Keratinocyte (primary cell): ENCODE measurements around the gene HOXA11.

Experiments used
- EZH2 ChIP-seq: IDR thresholded peaks from one replicate; pipeline ENCODE4 v1.6.1; 2012; ENCODE audit warnings: inconsistent platforms, mild to moderate bottlenecking, low read length, moderate library complexity
- TF ChIP-seq, protein P1 (sequence below), 3 experiments: IDR thresholded peaks in 1 of 3; conservative IDR thresholded peaks in 1 of 3; optimal IDR thresholded peaks in 1 of 3; 2 replicates in 2 of 3; 3 replicates in 1 of 3; pipeline versions ENCODE3 to v1.5.1; 2011; ENCODE audit warnings: low read length in 3 of 3, mild to moderate bottlenecking in 3 of 3, moderate library complexity in 2 of 3, control low read depth in 1 of 3, inconsistent platforms in 1 of 3; ENCODE audit not compliant: insufficient read depth in 2 of 3; ENCODE audit errors: extremely low read depth in 1 of 3

DNA sequence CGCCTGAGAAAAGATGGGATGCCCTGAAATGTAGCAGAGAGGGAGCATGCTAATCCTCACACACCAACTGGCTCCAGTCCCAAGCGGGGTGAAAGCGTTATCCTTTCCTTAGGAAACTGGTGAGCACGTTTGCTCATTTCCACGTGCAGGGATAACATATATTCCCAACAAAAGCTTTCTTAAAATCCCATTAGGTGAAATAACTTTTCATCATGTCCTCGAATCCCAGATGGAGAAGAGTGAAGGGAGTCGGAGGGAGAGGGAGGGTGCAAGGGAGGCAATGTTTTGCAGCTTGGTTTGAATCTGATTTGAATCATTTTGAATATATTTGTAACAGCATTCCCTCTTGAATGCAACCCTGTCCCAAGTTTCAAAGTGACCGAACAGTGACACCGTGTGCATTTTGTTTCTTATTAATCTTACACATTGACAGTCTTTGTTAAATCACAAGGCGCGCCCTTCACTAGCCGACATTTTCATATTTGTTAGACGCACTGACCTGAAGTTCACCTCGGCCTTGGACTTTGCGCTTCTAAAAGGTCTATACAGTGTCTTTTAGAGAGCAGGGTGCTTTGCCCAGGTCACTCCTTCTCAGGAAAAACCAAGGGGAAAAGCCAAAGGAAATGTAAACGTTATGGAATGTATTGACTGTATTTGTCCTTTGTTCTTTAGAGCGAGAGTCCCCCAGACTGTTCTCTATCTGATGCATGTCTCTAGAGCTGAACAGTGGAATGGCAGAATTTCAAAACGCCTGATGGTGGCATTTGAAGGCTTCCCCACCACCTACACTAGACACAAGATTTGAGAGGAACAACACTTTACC is 51.4 kb downstream of the HOXA11 start:
- TF ChIP-seq, protein P1, sequence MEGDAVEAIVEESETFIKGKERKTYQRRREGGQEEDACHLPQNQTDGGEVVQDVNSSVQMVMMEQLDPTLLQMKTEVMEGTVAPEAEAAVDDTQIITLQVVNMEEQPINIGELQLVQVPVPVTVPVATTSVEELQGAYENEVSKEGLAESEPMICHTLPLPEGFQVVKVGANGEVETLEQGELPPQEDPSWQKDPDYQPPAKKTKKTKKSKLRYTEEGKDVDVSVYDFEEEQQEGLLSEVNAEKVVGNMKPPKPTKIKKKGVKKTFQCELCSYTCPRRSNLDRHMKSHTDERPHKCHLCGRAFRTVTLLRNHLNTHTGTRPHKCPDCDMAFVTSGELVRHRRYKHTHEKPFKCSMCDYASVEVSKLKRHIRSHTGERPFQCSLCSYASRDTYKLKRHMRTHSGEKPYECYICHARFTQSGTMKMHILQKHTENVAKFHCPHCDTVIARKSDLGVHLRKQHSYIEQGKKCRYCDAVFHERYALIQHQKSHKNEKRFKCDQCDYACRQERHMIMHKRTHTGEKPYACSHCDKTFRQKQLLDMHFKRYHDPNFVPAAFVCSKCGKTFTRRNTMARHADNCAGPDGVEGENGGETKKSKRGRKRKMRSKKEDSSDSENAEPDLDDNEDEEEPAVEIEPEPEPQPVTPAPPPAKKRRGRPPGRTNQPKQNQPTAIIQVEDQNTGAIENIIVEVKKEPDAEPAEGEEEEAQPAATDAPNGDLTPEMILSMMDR (optimal IDR thresholded peaks at IDR 0.05 in 1 of 3, IDR thresholded peaks at IDR 0.05 in 1 of 3, conservative IDR thresholded peaks at IDR 0.05 in 1 of 3; ENCODE audit: extremely low read depth in 1 of 3, insufficient read depth in 2 of 3, low read length in 3 of 3) = no peak
- no peak for TF ChIP-seq EZH2
